ENCODE data around the gene CNPY2.
A peak's percentile ranks its signal among the peaks of the same experiment; 100 is the strongest.

- TF ChIP-seq CTCF (IDR thresholded peaks at IDR 0.05; ENCODE audit: extremely low read depth in 1 of 2, insufficient read depth in 1 of 2, low read depth in 1 of 2, low read length in 2 of 2), result peak; percentile 65 to 66
- TF ChIP-seq POLR2A (IDR thresholded peaks at IDR 0.05; ENCODE audit: low read depth, low read length), result peak; percentile 76
- TF ChIP-seq FOS (IDR thresholded peaks at IDR 0.05; ENCODE audit: borderline replicate concordance, insufficient read depth, low read length), result peak; percentile 36
- TF ChIP-seq POLR2AphosphoS5 (IDR thresholded peaks at IDR 0.05; ENCODE audit: insufficient read depth, low read depth, low read length), result no peak
- no peak for TF ChIP-seq EZH2 (IDR thresholded peaks at IDR 0.05; ENCODE audit: borderline replicate concordance, low read depth, low read length, severe bottlenecking)
- TF ChIP-seq MAX (IDR thresholded peaks at IDR 0.05; ENCODE audit: insufficient read depth, insufficient read length), result no peak
- TF ChIP-seq JUN (IDR thresholded peaks at IDR 0.05; ENCODE audit: borderline replicate concordance, insufficient read depth, insufficient read length, low read depth), result no peak
- no peak for TF ChIP-seq MYC (IDR thresholded peaks at IDR 0.05; ENCODE audit: low read depth, low read length)
Measured at GRCh38 chr12:56333679-56334489, 18.1 kb upstream of the CNPY2 start, which contains the start of gene PAN2.
